Measurements from ENCODE around the gene TECPR2. TPM values are rescaled to one million over a fixed set of nuclear protein-coding genes. Genes with fewer than 3 reads are reported as not detected.

Gene TECPR2
- total RNA-seq, 1 donor from 2014 or later: 5.1 TPM

DNA sequence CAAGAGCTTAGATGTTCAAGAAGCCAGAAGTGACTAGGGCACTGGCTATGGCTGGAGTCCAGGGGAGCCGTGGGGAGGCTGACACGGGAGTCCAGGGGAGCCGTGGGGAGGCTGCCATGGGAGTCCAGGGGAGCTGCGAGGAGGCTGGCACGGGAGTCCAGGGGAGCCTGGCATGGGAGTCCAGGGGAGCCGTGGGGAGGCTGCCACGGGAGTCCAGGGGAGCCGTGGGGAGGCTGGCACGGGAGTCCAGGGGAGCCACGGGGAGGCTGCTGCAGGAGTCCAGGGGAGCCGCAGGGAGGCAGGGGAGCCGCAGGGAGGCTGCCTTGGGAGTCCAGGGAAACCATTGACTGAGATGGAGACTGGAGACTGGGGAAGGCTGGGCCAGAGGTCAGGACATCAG, 54.9 kb downstream of the TECPR2 start:
- TF ChIP-seq, protein P1, sequence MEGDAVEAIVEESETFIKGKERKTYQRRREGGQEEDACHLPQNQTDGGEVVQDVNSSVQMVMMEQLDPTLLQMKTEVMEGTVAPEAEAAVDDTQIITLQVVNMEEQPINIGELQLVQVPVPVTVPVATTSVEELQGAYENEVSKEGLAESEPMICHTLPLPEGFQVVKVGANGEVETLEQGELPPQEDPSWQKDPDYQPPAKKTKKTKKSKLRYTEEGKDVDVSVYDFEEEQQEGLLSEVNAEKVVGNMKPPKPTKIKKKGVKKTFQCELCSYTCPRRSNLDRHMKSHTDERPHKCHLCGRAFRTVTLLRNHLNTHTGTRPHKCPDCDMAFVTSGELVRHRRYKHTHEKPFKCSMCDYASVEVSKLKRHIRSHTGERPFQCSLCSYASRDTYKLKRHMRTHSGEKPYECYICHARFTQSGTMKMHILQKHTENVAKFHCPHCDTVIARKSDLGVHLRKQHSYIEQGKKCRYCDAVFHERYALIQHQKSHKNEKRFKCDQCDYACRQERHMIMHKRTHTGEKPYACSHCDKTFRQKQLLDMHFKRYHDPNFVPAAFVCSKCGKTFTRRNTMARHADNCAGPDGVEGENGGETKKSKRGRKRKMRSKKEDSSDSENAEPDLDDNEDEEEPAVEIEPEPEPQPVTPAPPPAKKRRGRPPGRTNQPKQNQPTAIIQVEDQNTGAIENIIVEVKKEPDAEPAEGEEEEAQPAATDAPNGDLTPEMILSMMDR (conservative IDR thresholded peaks at IDR 0.05; ENCODE audit: low read depth, low read length): no peak
- no peak overlapping the region for H3K4me3 ChIP-seq (ENCODE audit: low read depth, low read length)
- DNase-seq (ENCODE audit: low read depth): no peak

DNA sequence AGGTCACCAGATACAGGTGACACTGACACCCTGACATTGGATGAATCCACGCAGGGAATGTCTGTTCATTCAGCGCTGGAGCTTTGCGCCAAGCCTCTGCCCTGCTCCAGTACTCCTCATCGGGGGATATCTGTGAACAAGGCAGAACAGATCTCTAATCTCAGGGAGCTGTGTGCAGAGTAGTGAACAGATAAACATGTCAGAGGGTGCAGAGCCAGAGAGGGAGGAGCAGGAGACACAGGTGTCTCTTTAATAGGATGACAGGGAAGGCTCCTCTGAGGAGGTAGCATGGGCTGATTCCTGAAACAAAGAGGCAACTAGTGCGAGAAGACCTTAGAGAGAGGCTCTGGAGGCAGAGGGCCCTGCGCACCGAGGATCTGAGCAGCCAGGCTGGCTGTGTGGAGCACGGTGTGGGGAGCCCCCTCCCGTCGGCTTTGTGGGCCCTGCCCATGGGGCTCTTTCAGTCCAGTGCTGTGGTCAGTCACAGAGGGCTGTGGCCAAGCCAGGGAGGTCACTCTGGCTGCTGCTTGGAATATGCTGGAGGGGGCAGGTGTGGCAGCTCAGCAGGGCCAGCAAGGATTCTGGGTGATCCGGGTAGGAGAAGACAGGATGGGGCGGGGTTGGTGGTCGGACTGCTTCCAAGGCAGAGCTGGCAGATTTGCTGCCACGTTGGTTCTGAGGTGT, 55.6 kb downstream of the TECPR2 start:
- no peak overlapping the region for H3K4me3 ChIP-seq (ENCODE audit: low read depth, low read length)
- TF ChIP-seq, protein P1 (conservative IDR thresholded peaks at IDR 0.05; ENCODE audit: low read depth, low read length): no peak
- no peak for DNase-seq (ENCODE audit: low read depth)

DNA sequence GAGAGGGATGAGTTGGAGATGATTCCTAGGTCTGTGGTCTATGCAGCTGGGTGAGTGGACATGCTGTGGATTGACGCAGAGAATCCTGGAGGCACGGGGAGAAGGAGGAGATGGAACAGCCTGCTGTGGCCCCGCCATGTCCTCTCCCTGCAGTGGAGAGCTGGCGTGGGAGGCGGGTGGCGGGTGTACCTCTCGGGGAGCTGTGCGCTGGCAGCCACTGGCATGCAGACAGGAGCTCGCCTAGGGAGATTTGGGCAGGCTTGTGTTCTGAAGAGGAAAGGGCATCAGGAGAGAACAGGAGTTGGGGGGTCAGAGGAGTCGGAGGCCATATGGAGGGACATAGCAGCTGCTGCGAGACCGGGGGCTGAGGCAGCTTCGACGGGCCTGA, 56.1 kb downstream of the TECPR2 start:
- no peak overlapping the region for H3K4me3 ChIP-seq (ENCODE audit: low read depth, low read length)
- TF ChIP-seq, protein P1 (conservative IDR thresholded peaks at IDR 0.05; ENCODE audit: low read depth, low read length): no peak
- DNase-seq (ENCODE audit: low read depth): no peak

DNA sequence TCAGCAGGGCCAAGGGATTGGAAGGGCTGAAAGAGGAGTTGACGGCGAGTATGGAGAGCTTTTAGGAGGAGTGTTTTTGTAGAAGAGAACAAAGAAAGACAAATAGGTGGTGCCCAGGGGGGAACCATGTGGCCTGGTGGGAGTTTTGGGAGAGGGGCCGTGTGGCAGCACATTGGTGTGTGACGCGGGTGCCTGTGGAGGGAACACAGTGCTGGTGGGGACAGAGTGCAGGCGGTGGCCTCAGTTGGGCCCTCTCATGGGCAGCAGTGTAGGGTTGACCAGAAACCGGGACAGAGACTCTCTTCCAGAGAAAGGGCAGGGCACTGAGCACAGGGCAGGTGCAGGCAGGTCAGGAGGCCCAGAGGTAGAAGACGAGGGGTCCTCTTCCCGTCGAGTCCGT, 56.5 kb downstream of the TECPR2 start:
- H3K4me3 ChIP-seq (ENCODE audit: low read depth, low read length): no peak overlapping the region
- TF ChIP-seq, protein P1 (conservative IDR thresholded peaks at IDR 0.05; ENCODE audit: low read depth, low read length): no peak
- DNase-seq (ENCODE audit: low read depth): no peak

DNA sequence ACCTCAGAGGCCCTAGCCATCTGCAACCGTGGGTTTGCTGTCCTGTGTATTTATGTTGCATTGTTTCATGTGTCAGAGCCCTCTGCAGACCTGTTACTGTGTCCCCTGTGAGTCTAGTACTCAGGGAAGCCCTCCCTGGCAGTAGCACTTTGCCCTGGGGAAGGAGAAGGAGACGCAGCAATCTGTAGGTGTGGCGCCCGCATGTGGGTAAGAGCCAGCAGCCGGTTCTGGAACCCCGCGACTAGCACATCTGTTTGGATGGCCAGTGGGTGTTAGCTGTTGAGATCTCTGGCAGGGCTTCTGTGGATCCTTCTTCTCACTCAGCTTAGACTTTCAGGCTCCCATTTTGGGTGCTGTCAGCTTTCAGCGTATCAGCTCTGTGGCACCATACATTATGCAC, 57.0 kb downstream of the TECPR2 start:
- DNase-seq (ENCODE audit: low read depth): no peak
- TF ChIP-seq, protein P1 (conservative IDR thresholded peaks at IDR 0.05; ENCODE audit: low read depth, low read length): no peak
- H3K4me3 ChIP-seq (ENCODE audit: low read depth, low read length): no peak overlapping the region

DNA sequence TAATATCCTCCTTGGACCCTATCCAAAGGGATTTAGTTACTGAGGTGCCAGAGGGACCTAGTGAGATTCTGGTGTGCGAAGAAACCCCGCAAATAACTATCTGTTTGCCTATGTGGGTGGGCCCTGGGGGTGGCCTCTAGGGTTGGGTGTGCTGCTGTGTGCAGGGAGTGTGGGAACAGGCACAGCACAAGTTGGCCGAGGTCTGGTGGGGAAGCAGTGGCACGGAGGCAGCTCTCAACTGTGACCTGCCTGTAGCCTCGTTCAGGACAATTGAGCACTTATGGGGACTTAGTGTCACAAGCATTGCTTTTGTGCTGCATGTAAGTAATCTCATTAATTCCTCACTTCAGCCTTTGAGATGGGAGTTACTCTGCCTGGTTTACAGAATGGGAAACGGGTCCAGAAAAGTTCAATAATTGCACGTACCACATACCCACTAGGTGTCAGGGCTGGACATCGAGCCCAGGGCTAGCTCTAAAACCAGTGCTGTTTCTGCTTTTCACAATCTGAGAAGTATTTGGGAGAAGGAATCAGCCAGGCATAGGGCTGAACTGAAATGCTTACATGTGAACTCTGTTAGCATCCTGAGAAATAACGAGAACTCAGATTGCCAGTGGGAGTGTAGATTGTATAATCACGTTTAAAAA, 58.8 kb downstream of the TECPR2 start:
- DNase-seq (ENCODE audit: low read depth): no peak
- H3K4me3 ChIP-seq (ENCODE audit: low read depth, low read length): no peak overlapping the region
- TF ChIP-seq, protein P1 (conservative IDR thresholded peaks at IDR 0.05; ENCODE audit: low read depth, low read length): no peak

DNA sequence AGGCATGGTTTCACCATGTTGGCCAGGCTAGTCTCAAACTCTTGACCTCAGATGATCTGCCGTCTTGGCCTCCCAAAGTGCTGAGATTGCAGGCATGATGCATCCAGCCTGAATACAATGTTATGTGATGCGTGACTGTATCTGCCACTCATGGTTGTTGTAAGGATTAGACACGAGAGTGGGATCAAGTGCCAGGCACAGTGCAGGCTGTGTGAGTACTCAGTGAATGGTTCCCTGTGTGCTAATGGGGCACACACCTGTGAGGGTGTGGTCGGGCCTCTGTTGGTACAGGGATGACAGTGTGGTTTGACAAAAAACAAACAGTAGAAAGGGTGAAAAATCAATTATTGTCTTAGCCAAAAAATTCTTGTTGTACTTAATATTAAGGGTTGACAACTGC, 61.8 kb downstream of the TECPR2 start:
- TF ChIP-seq, protein P1 (conservative IDR thresholded peaks at IDR 0.05; ENCODE audit: low read depth, low read length): no peak
- no peak for DNase-seq (ENCODE audit: low read depth)
- H3K4me3 ChIP-seq (ENCODE audit: low read depth, low read length): no peak overlapping the region

Measured in epithelial cell of proximal tubule (primary cell).